GF-D8 (cell line): ENCODE results near the gene OR7C2.

Experiments used
- DNase-seq: peaks from one replicate; lab custom pipeline; 2025; lab: John Stamatoyannopoulos, UW

The OR7C2 gene

GRCh38 chr19:14979476-14980255, 38.4 kb downstream of the OR7C2 start, which contains the start of gene SLC1A6:
TSS of gene SLC1A6 (minus strand) at chr19:14979864. CDS start at chr19:14972910, 6,954 bp downstream.
- DNase-seq = no peak

DNA sequence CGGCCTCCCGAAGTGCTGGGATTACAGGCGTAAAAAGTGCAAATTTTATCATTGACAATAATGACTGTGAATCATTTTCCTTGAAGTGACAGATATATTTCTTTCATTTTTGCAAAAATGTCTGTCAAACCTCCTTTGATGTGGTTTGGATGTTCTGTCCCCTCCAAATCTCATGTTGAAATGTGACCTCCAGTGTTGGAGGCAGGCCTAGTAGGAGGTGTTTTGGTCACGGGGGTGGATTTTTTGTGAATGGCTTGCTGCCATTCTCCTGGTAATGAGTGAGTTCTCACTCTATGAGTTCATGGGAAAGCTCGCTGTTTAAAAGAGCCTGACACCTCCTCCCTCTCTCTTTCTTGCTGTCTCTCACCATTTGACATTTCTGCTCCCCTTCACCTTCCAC, 43.8 kb downstream of the OR7C2 start:
- DNase-seq = no peak
